ENCODE data around the gene SKAP2.

Gene SKAP2

DNA sequence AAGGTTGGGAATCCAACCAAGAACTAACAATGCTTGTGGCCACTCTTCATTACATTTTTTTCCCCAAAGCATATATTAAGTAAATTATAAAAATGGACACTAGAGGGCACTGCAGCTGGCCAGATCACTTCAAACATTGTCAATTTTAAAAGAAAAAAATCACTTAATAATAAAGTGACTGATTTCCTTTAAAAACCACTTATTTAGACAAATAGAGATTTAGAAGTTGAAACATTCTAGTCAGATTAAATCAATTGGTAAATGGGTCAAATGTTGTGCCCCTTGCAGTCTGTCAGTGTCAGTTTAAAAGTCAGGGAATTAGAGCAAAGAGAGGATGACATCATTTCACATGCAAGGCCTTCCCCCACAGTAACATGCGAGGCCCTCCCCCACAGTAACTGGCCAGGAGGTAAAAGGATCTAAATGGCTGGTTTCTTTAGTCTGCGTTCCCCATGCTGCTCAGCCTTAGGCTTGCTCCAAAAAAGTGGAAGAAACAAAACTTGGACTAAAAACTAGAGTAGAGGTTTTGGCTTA, 177.9 kb downstream of the SKAP2 start (continued):
- TF ChIP-seq ZSCAN30 (tag by site-specific recombination; IDR thresholded peaks at IDR 0.05) (0 out of 2 replicates have a peak, but pooled peaks have one; percentile 6), GFI1B (tag by site-specific recombination; IDR thresholded peaks at IDR 0.05) (0 out of 2 replicates have a peak, but pooled peaks have one; percentile 22), ZEB2 (tag by site-specific recombination; IDR thresholded peaks at IDR 0.05) (peak; percentile 70; the same call in 1 of the 2 replicates), ZNF24 (tag by site-specific recombination; IDR thresholded peaks at IDR 0.05) (peak; percentile 15; the same call in 1 of the 2 replicates), WT1 (tag by site-specific recombination; IDR thresholded peaks at IDR 0.05) (no peak), ZBTB7A (tag by site-specific recombination; IDR thresholded peaks at IDR 0.05; ENCODE audit: low read depth) (no peak), ZNF843 (tag by site-specific recombination; IDR thresholded peaks at IDR 0.05) (peak; percentile 46; the same call in 1 of the 2 replicates), MYNN (tag by site-specific recombination; IDR thresholded peaks at IDR 0.05; ENCODE audit: borderline replicate concordance) (peak; percentile 95), GLIS2 (tag by site-specific recombination; IDR thresholded peaks at IDR 0.05) (peak; percentile 65; the same call in 1 of the 2 replicates), FEZF1 (tag by site-specific recombination; IDR thresholded peaks at IDR 0.05) (peak; percentile 19; the same call in 1 of the 2 replicates), GLIS1 (tag by site-specific recombination; IDR thresholded peaks at IDR 0.05) (peak; percentile 78), ZNF175 (tag by site-specific recombination; IDR thresholded peaks at IDR 0.05) (no peak), ZBTB17 (tag by site-specific recombination; IDR thresholded peaks at IDR 0.05) (peak; percentile 46; the same call in 1 of the 2 replicates), EGR2 (tag by site-specific recombination; IDR thresholded peaks at IDR 0.05; ENCODE audit: low read depth) (peak; percentile 66; the same call in 1 of the 2 replicates), ZNF660 (tag by site-specific recombination; IDR thresholded peaks at IDR 0.05) (0 out of 2 replicates have a peak, but pooled peaks have one; percentile 65)
- TF ChIP-seq, protein P1, sequence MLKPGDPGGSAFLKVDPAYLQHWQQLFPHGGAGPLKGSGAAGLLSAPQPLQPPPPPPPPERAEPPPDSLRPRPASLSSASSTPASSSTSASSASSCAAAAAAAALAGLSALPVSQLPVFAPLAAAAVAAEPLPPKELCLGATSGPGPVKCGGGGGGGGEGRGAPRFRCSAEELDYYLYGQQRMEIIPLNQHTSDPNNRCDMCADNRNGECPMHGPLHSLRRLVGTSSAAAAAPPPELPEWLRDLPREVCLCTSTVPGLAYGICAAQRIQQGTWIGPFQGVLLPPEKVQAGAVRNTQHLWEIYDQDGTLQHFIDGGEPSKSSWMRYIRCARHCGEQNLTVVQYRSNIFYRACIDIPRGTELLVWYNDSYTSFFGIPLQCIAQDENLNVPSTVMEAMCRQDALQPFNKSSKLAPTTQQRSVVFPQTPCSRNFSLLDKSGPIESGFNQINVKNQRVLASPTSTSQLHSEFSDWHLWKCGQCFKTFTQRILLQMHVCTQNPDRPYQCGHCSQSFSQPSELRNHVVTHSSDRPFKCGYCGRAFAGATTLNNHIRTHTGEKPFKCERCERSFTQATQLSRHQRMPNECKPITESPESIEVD (tag by site-specific recombination; IDR thresholded peaks at IDR 0.05): peak; percentile 50; the same call in 1 of the 2 replicates
- TF ChIP-seq, protein P2, sequence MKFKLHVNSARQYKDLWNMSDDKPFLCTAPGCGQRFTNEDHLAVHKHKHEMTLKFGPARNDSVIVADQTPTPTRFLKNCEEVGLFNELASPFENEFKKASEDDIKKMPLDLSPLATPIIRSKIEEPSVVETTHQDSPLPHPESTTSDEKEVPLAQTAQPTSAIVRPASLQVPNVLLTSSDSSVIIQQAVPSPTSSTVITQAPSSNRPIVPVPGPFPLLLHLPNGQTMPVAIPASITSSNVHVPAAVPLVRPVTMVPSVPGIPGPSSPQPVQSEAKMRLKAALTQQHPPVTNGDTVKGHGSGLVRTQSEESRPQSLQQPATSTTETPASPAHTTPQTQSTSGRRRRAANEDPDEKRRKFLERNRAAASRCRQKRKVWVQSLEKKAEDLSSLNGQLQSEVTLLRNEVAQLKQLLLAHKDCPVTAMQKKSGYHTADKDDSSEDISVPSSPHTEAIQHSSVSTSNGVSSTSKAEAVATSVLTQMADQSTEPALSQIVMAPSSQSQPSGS (tag by site-specific recombination; IDR thresholded peaks at IDR 0.05; ENCODE audit: low read depth): peak; percentile 93

DNA sequence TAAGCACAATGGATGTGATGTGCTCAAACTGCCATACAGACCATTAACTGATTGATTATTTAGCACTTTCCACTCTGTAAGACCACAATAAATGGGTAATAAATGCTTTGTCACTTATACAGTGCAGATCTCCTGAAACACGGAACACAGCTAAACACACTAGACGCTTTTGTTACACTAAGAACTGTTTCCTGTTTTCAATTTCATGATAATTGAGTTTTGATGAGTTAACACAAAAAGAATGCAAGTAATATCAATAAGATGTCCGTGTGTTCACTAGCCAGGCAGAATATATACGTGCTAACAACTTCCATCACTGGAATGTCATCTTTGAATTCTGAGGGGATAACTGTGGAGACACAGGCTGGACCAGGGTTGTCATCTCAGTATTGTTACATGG, 178.8 kb downstream of the SKAP2 start:
- CTCF ChIA-PET: no interaction called here
- peaks cover 62% of the 10 kb centered on the region for H3K4me1 ChIP-seq (ENCODE audit: control insufficient read depth, insufficient read depth, low read length)
- H3K4me3 ChIP-seq (ENCODE audit: low read depth, low read length): no peak overlapping the region
- POLR2A ChIA-PET: no interaction called here
- H3K27ac ChIP-seq (ENCODE audit: extremely low read depth, low read depth, low read length): no peak overlapping the region
- no peaks in the 10 kb centered on the region; a peak in 1 of 3 replicates for H3K36me3 ChIP-seq (ENCODE audit: control insufficient read depth in 2 of 2, insufficient read depth in 1 of 2, low read length in 2 of 2)
- no peaks in the 10 kb centered on the region for H3K9me3 ChIP-seq (ENCODE audit: control insufficient read depth, insufficient read depth, low read depth, low read length)
- TF ChIP-seq ZNF664 (tag by site-specific recombination; IDR thresholded peaks at IDR 0.05): peak; percentile 45; the same call in 1 of the 2 replicates
- TF ChIP-seq HOXD13 (CRISPR knock-in tag; IDR thresholded peaks at IDR 0.05; ENCODE audit: borderline replicate concordance): no peak

DNA sequence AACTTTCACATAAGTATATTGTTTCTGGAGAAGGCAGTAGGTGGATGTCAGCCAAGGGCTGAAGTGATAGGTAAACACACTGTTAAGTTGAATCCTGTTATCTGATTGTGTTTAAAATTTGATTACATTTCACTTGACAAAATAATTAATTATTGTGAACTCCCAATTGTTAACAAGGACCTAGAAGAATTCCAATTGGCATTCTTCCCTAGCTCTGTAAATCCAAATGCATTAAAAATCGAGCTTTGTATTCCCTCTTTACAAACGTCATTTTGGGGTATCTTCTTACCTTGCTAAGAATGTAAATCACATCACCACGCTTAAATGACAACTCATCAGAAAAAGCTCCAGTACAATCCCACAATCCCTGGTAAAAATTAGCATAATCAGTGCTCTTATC, 179.9 kb downstream of the SKAP2 start:
- peaks cover 54% of the 10 kb centered on the region for H3K4me1 ChIP-seq (ENCODE audit: control insufficient read depth, insufficient read depth, low read length)
- ChIA-PET CTCF (interaction anchor here (1.0 to 3.1 kb wide), 2 partner anchors 315 to 460 kb away, joined by 4 to 29 read pairs; partner anchors contain the start of gene HOXA5), POLR2A (no interaction called here)
- H3K9me3 ChIP-seq (ENCODE audit: control insufficient read depth, insufficient read depth, low read depth, low read length): no peaks in the 10 kb centered on the region
- no peak overlapping the region for H3K27ac ChIP-seq (ENCODE audit: extremely low read depth, low read depth, low read length)
- no peaks in the 10 kb centered on the region; a peak in 1 of 3 replicates for H3K36me3 ChIP-seq (ENCODE audit: control insufficient read depth in 2 of 2, insufficient read depth in 1 of 2, low read length in 2 of 2)
- no peak overlapping the region for H3K4me3 ChIP-seq (ENCODE audit: low read depth, low read length)
- TF ChIP-seq ZNF184 (tag by site-specific recombination; IDR thresholded peaks at IDR 0.05): no peak
- TF ChIP-seq, protein P3, sequence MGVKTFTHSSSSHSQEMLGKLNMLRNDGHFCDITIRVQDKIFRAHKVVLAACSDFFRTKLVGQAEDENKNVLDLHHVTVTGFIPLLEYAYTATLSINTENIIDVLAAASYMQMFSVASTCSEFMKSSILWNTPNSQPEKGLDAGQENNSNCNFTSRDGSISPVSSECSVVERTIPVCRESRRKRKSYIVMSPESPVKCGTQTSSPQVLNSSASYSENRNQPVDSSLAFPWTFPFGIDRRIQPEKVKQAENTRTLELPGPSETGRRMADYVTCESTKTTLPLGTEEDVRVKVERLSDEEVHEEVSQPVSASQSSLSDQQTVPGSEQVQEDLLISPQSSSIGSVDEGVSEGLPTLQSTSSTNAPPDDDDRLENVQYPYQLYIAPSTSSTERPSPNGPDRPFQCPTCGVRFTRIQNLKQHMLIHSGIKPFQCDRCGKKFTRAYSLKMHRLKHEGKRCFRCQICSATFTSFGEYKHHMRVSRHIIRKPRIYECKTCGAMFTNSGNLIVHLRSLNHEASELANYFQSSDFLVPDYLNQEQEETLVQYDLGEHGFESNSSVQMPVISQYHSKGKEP (tag by site-specific recombination; IDR thresholded peaks at IDR 0.05): peak; percentile 66; the same call in 1 of the 2 replicates
- TF ChIP-seq BCL11B (tag by site-specific recombination; IDR thresholded peaks at IDR 0.05; ENCODE audit: low read depth): peak; percentile 54; the same call in 1 of the 2 replicates
- TF ChIP-seq, protein P1 (tag by site-specific recombination; IDR thresholded peaks at IDR 0.05): peak; percentile 88
- no peak for TF ChIP-seq ZNF133 (tag by site-specific recombination; IDR thresholded peaks at IDR 0.05)
- TF ChIP-seq, protein P4, sequence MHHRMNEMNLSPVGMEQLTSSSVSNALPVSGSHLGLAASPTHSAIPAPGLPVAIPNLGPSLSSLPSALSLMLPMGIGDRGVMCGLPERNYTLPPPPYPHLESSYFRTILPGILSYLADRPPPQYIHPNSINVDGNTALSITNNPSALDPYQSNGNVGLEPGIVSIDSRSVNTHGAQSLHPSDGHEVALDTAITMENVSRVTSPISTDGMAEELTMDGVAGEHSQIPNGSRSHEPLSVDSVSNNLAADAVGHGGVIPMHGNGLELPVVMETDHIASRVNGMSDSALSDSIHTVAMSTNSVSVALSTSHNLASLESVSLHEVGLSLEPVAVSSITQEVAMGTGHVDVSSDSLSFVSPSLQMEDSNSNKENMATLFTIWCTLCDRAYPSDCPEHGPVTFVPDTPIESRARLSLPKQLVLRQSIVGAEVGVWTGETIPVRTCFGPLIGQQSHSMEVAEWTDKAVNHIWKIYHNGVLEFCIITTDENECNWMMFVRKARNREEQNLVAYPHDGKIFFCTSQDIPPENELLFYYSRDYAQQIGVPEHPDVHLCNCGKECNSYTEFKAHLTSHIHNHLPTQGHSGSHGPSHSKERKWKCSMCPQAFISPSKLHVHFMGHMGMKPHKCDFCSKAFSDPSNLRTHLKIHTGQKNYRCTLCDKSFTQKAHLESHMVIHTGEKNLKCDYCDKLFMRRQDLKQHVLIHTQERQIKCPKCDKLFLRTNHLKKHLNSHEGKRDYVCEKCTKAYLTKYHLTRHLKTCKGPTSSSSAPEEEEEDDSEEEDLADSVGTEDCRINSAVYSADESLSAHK (tag by site-specific recombination; IDR thresholded peaks at IDR 0.05): peak; percentile 71
- no peak for TF ChIP-seq ZNF571 (tag by site-specific recombination; IDR thresholded peaks at IDR 0.05)
